Tibial artery (tissue), 4 donors: ENCODE results near the gene IFI6.
"Not testable (repeated sequence)": the region's sequence is repeated elsewhere in the genome, so short reads cannot be mapped to it uniquely, and the experiment has no call there.

Experiments used
- DNase-seq, 2 donors: peaks; one replicate each; pipeline ENCODE4 v3.0.0-alpha.2; 2019
- H3K27ac ChIP-seq, 2 donors: fragments of 200-600 bp; sonication (generic) in 1 of 2; 1 replicate in 1 of 2; 2 replicates in 1 of 2; pipeline ENCODE4 v1.5.1; 2018 to 2019; ENCODE audit warnings: mild to moderate bottlenecking in 1 of 2
- H3K27me3 ChIP-seq, 2 donors: fragments of 200-600 bp; sonication (generic) in 1 of 2; one replicate each; pipeline versions ENCODE4 v1.5.1 to v1.6.0; 2016 to 2019
- H3K36me3 ChIP-seq, 3 donors: fragments of 200-600 bp; sonication (generic) in 2 of 3; one replicate each; pipeline ENCODE4 v1.5.1; 2016 to 2019; ENCODE audit warnings: mild to moderate bottlenecking in 2 of 3
- H3K4me1 ChIP-seq, 4 donors: fragments of 200-600 bp; sonication (generic) in 2 of 4; 1 replicate in 3 of 4; 2 replicates in 1 of 4; pipeline ENCODE4 v1.5.1; 2016 to 2019
- H3K4me3 ChIP-seq, 2 donors: fragments of 200-600 bp; sonication (generic) in 1 of 2; 1 replicate in 1 of 2; 2 replicates in 1 of 2; pipeline ENCODE4 v1.5.1; 2018 to 2019; ENCODE audit warnings: mild to moderate bottlenecking in 2 of 2
- H3K9me3 ChIP-seq, 3 donors: fragments of 200-600 bp; sonication (generic) in 1 of 3; one replicate each; pipeline ENCODE4 v1.5.1; 2016 to 2019
- intact Hi-C: fragments of 100-400 bp; cut with DNase I; formaldehyde crosslinking; loops from one replicate; pipeline ENCODE4 v1.15.0; 2023; ENCODE audit warnings: low total_unique reads
- TF ChIP-seq, protein P1 (sequence below), 2 experiments: fragments of 200-600 bp in 1 of 2; fragments of 450-650 bp in 1 of 2; IDR thresholded peaks; one replicate each; pipeline ENCODE4 v1.5.1; 2017 to 2019; ENCODE audit warnings: antibody characterized with exemption in 2 of 2, mild to moderate bottlenecking in 1 of 2, moderate library complexity in 1 of 2

Gene IFI6

DNA sequence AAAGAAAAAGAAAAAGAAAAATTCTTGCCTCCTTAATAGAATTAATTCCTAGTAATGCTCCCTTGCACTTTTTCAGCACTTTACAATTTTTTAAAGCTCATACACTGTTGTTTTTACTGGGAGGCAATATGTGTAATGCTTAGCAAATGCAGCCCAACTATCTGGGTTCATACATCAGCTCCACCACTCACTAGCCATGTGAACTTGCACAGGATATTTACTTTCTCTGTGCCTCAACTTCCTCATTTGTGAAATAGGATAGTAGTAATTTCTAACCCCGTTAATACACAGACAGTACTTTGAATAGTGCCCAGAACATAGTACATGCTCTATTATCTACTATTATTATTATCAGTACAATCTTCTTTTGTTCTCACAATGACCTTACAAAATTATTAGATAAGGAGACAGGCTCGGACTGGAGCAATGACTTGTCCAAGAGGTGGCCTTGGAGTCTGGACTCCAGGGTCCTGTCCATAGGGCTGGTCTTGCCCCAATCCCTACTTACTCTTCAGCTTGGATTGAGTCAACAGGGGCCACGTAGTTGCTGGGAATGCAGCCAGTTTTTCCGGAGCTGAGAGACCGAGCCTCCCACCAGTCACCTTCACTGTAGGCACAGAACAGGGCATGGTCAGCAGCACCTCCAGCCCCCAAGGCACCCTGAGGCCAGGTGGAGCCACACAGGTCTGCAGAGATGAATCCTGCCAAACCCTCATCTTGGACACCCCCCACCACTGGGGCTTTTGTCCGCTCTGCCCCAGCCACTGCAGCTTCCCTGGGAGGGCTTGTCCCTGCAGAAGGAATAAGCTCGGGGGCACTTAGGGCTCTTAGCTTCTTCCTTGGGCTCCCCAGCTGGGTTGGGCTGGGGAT is 50.7 kb downstream of the IFI6 start:
- H3K27ac ChIP-seq = no peak overlapping the region
- TF ChIP-seq, protein P1, sequence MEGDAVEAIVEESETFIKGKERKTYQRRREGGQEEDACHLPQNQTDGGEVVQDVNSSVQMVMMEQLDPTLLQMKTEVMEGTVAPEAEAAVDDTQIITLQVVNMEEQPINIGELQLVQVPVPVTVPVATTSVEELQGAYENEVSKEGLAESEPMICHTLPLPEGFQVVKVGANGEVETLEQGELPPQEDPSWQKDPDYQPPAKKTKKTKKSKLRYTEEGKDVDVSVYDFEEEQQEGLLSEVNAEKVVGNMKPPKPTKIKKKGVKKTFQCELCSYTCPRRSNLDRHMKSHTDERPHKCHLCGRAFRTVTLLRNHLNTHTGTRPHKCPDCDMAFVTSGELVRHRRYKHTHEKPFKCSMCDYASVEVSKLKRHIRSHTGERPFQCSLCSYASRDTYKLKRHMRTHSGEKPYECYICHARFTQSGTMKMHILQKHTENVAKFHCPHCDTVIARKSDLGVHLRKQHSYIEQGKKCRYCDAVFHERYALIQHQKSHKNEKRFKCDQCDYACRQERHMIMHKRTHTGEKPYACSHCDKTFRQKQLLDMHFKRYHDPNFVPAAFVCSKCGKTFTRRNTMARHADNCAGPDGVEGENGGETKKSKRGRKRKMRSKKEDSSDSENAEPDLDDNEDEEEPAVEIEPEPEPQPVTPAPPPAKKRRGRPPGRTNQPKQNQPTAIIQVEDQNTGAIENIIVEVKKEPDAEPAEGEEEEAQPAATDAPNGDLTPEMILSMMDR (IDR thresholded peaks at IDR 0.05) = no peak
- intact Hi-C loops = no loop called here
- DNase-seq = no peak
- no peaks in the 10 kb centered on the region for H3K36me3 ChIP-seq
- no peaks in the 10 kb centered on the region for H3K27me3 ChIP-seq
- H3K9me3 ChIP-seq = no peaks in the 10 kb centered on the region
- H3K4me1 ChIP-seq = no peaks in the 10 kb centered on the region
- no peak overlapping the region for H3K4me3 ChIP-seq

GRCh38 chr1:27619782-27620438 is 52.1 kb downstream of the IFI6 start:
- H3K4me1 ChIP-seq, DNase-seq: not testable (repeated sequence)

GRCh38 chr1:27618341-27619082 is 53.5 kb downstream of the IFI6 start:
- DNase-seq = no peak
- Histone ChIP-seq H3K27me3 (peaks cover 0 to 12% of the 10 kb centered on the region in 2 donors), H3K4me1 (peaks cover 0 to 6% (median 0%) of the 10 kb centered on the region in 4 donors), H3K27ac (no peak overlapping the region), H3K36me3 (no peaks in the 10 kb centered on the region), H3K9me3 (no peaks in the 10 kb centered on the region), H3K4me3 (no peak overlapping the region)
- TF ChIP-seq, protein P1 (IDR thresholded peaks at IDR 0.05) = no peak
- intact Hi-C loops = loop anchor here (5.0 kb wide), 1 partner anchor 1341 kb away; no protein-coding TSS in a partner anchor

More at GRCh38 chr1:27619782-27620438, 52.1 kb downstream of the IFI6 start:
- not testable (repeated sequence) for H3K9me3 ChIP-seq, H3K27ac ChIP-seq, H3K36me3 ChIP-seq, H3K27me3 ChIP-seq, H3K4me3 ChIP-seq
- intact Hi-C loops = loop anchor here (5.0 kb wide), 1 partner anchor 1343 kb away; no protein-coding TSS in a partner anchor

GRCh38 chr1:27617420-27617819 is 54.6 kb downstream of the IFI6 start:
- intact Hi-C loops = loop anchor here (5.0 kb wide), 1 partner anchor 1340 kb away; no protein-coding TSS in a partner anchor
- Histone ChIP-seq H3K9me3 (no peaks in the 10 kb centered on the region), H3K27me3 (peaks cover 0 to 19% of the 10 kb centered on the region in 2 donors), H3K27ac (no peak overlapping the region), H3K36me3 (no peaks in the 10 kb centered on the region), H3K4me3 (no peak overlapping the region), H3K4me1 (peaks cover 0 to 6% (median 0%) of the 10 kb centered on the region in 4 donors)
- no peak for DNase-seq
- TF ChIP-seq, protein P1 (IDR thresholded peaks at IDR 0.05) = no peak

DNA sequence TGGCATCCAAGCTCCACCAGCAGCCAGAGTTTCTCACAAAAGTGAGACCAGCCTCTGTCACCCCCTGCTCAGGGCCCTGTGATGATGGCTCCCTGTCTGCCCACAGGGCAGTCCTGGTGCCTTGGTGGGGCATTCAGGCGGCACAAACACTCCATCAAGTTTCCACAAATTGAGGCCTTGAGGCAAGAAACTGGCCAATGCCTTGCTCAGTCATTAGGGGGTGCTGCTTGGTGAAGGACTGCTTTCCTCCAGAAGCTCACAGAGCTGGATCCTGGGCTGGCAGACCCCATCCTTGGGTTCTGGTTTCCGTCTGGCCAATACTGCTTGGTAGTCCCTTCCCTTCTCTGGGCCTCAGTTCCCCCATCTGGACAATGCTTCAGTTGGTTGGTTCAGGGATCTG is 55.6 kb downstream of the IFI6 start:
- peaks cover 0 to 6% (median 0%) of the 10 kb centered on the region in 4 donors for H3K4me1 ChIP-seq
- H3K27ac ChIP-seq = no peak overlapping the region
- no peak overlapping the region for H3K4me3 ChIP-seq
- intact Hi-C loops = loop anchor here (5.0 kb wide), 1 partner anchor 1339 kb away; no protein-coding TSS in a partner anchor
- no peaks in the 10 kb centered on the region for H3K9me3 ChIP-seq
- no peak for DNase-seq
- TF ChIP-seq, protein P1 (IDR thresholded peaks at IDR 0.05) = no peak
- H3K36me3 ChIP-seq = no peaks in the 10 kb centered on the region
- H3K27me3 ChIP-seq = peaks cover 0 to 19% of the 10 kb centered on the region in 2 donors
